HG02571 (cell line): ENCODE data around the gene KIRREL3.

ENCODE experiments used
- ATAC-seq: cut with Tn5 transposase; IDR thresholded peaks from one replicate; pipeline ENCODE4 v1.9.1; 2021; ENCODE audit warnings: mild to moderate bottlenecking, moderate library complexity; ENCODE audit not compliant: unreplicated experiment

Gene KIRREL3

GRCh38 chr11:126498281-126498680, 502.3 kb downstream of the KIRREL3 start:
- ATAC-seq = no peak

GRCh38 chr11:126497581-126498122, 502.9 kb downstream of the KIRREL3 start:
- no peak for ATAC-seq

GRCh38 chr11:126496576-126497337, 503.8 kb downstream of the KIRREL3 start:
- no peak for ATAC-seq

- ATAC-seq = no peak
Measured at GRCh38 chr11:126495281-126496220, 505.0 kb downstream of the KIRREL3 start.

GRCh38 chr11:126494831-126495230, 505.7 kb downstream of the KIRREL3 start:
- no peak for ATAC-seq

- ATAC-seq = no peak
Measured at GRCh38 chr11:126492331-126493082, 508.1 kb downstream of the KIRREL3 start.

GRCh38 chr11:126491092-126491491, 509.5 kb downstream of the KIRREL3 start:
- no peak for ATAC-seq

GRCh38 chr11:126489836-126490660, 510.5 kb downstream of the KIRREL3 start:
- ATAC-seq = no peak

GRCh38 chr11:126488591-126489370, 511.8 kb downstream of the KIRREL3 start:
- no peak for ATAC-seq

- no peak for ATAC-seq
Measured at GRCh38 chr11:126487711-126488110, 512.9 kb downstream of the KIRREL3 start.

GRCh38 chr11:126485986-126486635, 514.5 kb downstream of the KIRREL3 start:
- ATAC-seq = no peak

- no peak for ATAC-seq
Measured at GRCh38 chr11:126485021-126485792, 515.4 kb downstream of the KIRREL3 start.

GRCh38 chr11:126484266-126484665, 516.3 kb downstream of the KIRREL3 start:
- no peak for ATAC-seq

GRCh38 chr11:126483621-126484195, 516.9 kb downstream of the KIRREL3 start:
- ATAC-seq = no peak

GRCh38 chr11:126482586-126483108, 517.9 kb downstream of the KIRREL3 start:
- ATAC-seq = no peak

GRCh38 chr11:126481303-126481680, 519.3 kb downstream of the KIRREL3 start:
- ATAC-seq = no peak
